Naive B cell (primary cell): Measurements from ENCODE around the gene SFMBT1. TPM values are rescaled to one million over a fixed set of nuclear protein-coding genes. Genes with fewer than 3 reads are reported as not detected.

Source experiments
- ATAC-seq, 2 donors: fragments of 150-1000 bp; cut with Tn5 transposase; 2 replicates each; pipeline ENCODE4 v1.10.0; 2021; ENCODE audit warnings: low read depth in 2 of 2, mild to moderate bottlenecking in 2 of 2, moderate library complexity in 2 of 2
- DNase-seq: peaks from one replicate; pipeline ENCODE4 v3.0.0; 2022
- H3K27ac Mint-ChIP-seq, 6 donors: one replicate each; pipeline ENCODE4 v1.8.0; 2020 to 2022; ENCODE audit warnings: mild to moderate bottlenecking in 6 of 6, mixed read lengths in 6 of 6, moderate library complexity in 5 of 6, inconsistent platforms in 2 of 6
- H3K27me3 Mint-ChIP-seq, 3 donors: one replicate each; pipeline ENCODE4 v1.8.0; 2021 to 2022; ENCODE audit warnings: mixed read lengths in 3 of 3, mild to moderate bottlenecking in 1 of 3
- H3K36me3 Mint-ChIP-seq, 2 donors: one replicate each; pipeline ENCODE4 v1.8.0; 2020 to 2022; ENCODE audit warnings: mixed read lengths in 2 of 2, inconsistent platforms in 1 of 2, mild to moderate bottlenecking in 1 of 2
- H3K4me1 Mint-ChIP-seq, 3 donors: one replicate each; pipeline ENCODE4 v1.8.0; 2020 to 2022; ENCODE audit warnings: mixed read lengths in 3 of 3, inconsistent platforms in 1 of 3, mild to moderate bottlenecking in 1 of 3, moderate library complexity in 1 of 3
- H3K4me3 Mint-ChIP-seq, 8 donors: one replicate each; pipeline ENCODE4 v1.8.0; 2020 to 2022; ENCODE audit warnings: mild to moderate bottlenecking in 8 of 8, mixed read lengths in 8 of 8, moderate library complexity in 8 of 8, inconsistent platforms in 2 of 8
- H3K9me3 Mint-ChIP-seq, 7 donors: one replicate each; pipeline ENCODE4 v1.8.0; 2020 to 2022; ENCODE audit warnings: mixed read lengths in 7 of 7, mild to moderate bottlenecking in 5 of 7, inconsistent platforms in 2 of 7, moderate library complexity in 1 of 7
- polyA plus RNA-seq, 6 donors: library from polyadenylated mRNA; unstranded; fragments of 300-500 nt; fragmentation: Illumina TruSeq; gene quantifications; one replicate each; pipeline ENCODE4 v1.2.3, GENCODE V29; 2021; ENCODE audit warnings: low read depth in 6 of 6

SFMBT1 gene
- polyA plus RNA-seq, 6 donors from 2014 or later, result 2.2 to 22.5 (median 19.6) TPM

GRCh38 chr3:52934630-52935530, 111.0 kb downstream of the SFMBT1 start:
- ATAC-seq, result peak; percentile 83 to 85
- no peaks in the 10 kb centered on the region for H3K27me3 Mint-ChIP-seq
- peak overlapping the region in 1 of 8 donors; percentile 14 for H3K4me3 Mint-ChIP-seq
- peak; percentile 35 for DNase-seq
- peak overlapping the region; percentile 3 to 69 (median 37) for H3K27ac Mint-ChIP-seq
- H3K36me3 Mint-ChIP-seq, result peaks cover 0 to 1% of the 10 kb centered on the region in 2 donors
- H3K9me3 Mint-ChIP-seq, result no peaks in the 10 kb centered on the region
- peaks cover 16 to 25% (median 23%) of the 10 kb centered on the region in 3 donors for H3K4me1 Mint-ChIP-seq

- no peaks in the 10 kb centered on the region for H3K9me3 Mint-ChIP-seq
- H3K27ac Mint-ChIP-seq, result peak overlapping the region in 2 of 6 donors; percentile 27 to 86
- no peaks in the 10 kb centered on the region for H3K27me3 Mint-ChIP-seq
- DNase-seq (no peak), ATAC-seq (peak in 1 of 2 donors; percentile 38)
- H3K4me1 Mint-ChIP-seq, result peaks cover 21 to 31% (median 27%) of the 10 kb centered on the region in 3 donors
- no peak overlapping the region for H3K4me3 Mint-ChIP-seq
- peaks cover 4 to 6% of the 10 kb centered on the region in 2 donors for H3K36me3 Mint-ChIP-seq
Measured at GRCh38 chr3:52931889-52932288, 114.0 kb downstream of the SFMBT1 start.

- Mint-ChIP-seq H3K4me3 (peak overlapping the region in 4 of 8 donors; percentile 32 to 79 (median 59)), H3K36me3 (peaks cover 6 to 7% of the 10 kb centered on the region in 2 donors), H3K9me3 (no peaks in the 10 kb centered on the region), H3K27me3 (no peaks in the 10 kb centered on the region), H3K27ac (peak overlapping the region in 5 of 6 donors; percentile 27 to 89 (median 62)), H3K4me1 (peaks cover 21 to 31% (median 27%) of the 10 kb centered on the region in 3 donors)
- DNase-seq (no peak), ATAC-seq (no peak)
Measured at GRCh38 chr3:52931328-52931727, 114.5 kb downstream of the SFMBT1 start.

- ATAC-seq (peak; percentile 79 to 87), DNase-seq (peak; percentile 35)
- H3K9me3 Mint-ChIP-seq, result no peaks in the 10 kb centered on the region
- H3K36me3 Mint-ChIP-seq, result peaks cover 6 to 7% of the 10 kb centered on the region in 2 donors
- peaks cover 21 to 31% (median 27%) of the 10 kb centered on the region in 3 donors for H3K4me1 Mint-ChIP-seq
- no peaks in the 10 kb centered on the region for H3K27me3 Mint-ChIP-seq
- H3K27ac Mint-ChIP-seq, result peak overlapping the region; percentile 15 to 93 (median 72)
- peak overlapping the region in 7 of 8 donors; percentile 53 to 83 (median 77) for H3K4me3 Mint-ChIP-seq
Measured at GRCh38 chr3:52930748-52931147, 115.1 kb downstream of the SFMBT1 start.

- H3K4me3 Mint-ChIP-seq, result no peak overlapping the region
- peaks cover 16 to 30% of the 10 kb centered on the region in 2 donors for H3K36me3 Mint-ChIP-seq
- ATAC-seq, result no peak
- H3K9me3 Mint-ChIP-seq, result no peaks in the 10 kb centered on the region
- H3K27ac Mint-ChIP-seq, result peak overlapping the region in 1 of 6 donors; percentile 35
- H3K4me1 Mint-ChIP-seq, result peaks cover 17 to 26% (median 20%) of the 10 kb centered on the region in 3 donors
- DNase-seq, result no peak
- H3K27me3 Mint-ChIP-seq, result no peaks in the 10 kb centered on the region
Measured at GRCh38 chr3:52926554-52926953, 119.3 kb downstream of the SFMBT1 start.

GRCh38 chr3:52925405-52926313, 120.2 kb downstream of the SFMBT1 start:
- peaks cover 11 to 17% (median 11%) of the 10 kb centered on the region in 3 donors for H3K4me1 Mint-ChIP-seq
- DNase-seq, result no peak
- no peak overlapping the region for H3K27ac Mint-ChIP-seq
- no peak overlapping the region for H3K4me3 Mint-ChIP-seq
- ATAC-seq, result no peak
- H3K9me3 Mint-ChIP-seq, result no peaks in the 10 kb centered on the region
- H3K27me3 Mint-ChIP-seq, result no peaks in the 10 kb centered on the region
- peaks cover 18 to 30% of the 10 kb centered on the region in 2 donors for H3K36me3 Mint-ChIP-seq

GRCh38 chr3:52923963-52924362, 121.9 kb downstream of the SFMBT1 start:
- Mint-ChIP-seq H3K36me3 (peaks cover 31 to 35% of the 10 kb centered on the region in 2 donors), H3K4me3 (no peak overlapping the region), H3K9me3 (no peaks in the 10 kb centered on the region), H3K27me3 (no peaks in the 10 kb centered on the region), H3K4me1 (peaks cover 0 to 4% (median 3%) of the 10 kb centered on the region in 3 donors), H3K27ac (peak overlapping the region in 2 of 6 donors; percentile 26 to 67)
- DNase-seq (no peak), ATAC-seq (no peak)

GRCh38 chr3:52920841-52921240, 125.0 kb downstream of the SFMBT1 start:
- ATAC-seq, result no peak

GRCh38 chr3:52917044-52917443, 128.8 kb downstream of the SFMBT1 start:
- Mint-ChIP-seq H3K9me3 (no peaks in the 10 kb centered on the region), H3K36me3 (peaks cover 8 to 38% of the 10 kb centered on the region in 2 donors), H3K4me1 (no peaks in the 10 kb centered on the region), H3K27ac (peak overlapping the region in 1 of 6 donors; percentile 83), H3K27me3 (no peaks in the 10 kb centered on the region), H3K4me3 (no peak overlapping the region)
- ATAC-seq, result no peak
- no peak for DNase-seq

More at GRCh38 chr3:52920841-52921240, 125.0 kb downstream of the SFMBT1 start:
- Mint-ChIP-seq H3K4me1 (peaks cover 0 to 4% (median 0%) of the 10 kb centered on the region in 3 donors), H3K36me3 (peaks cover 31% of the 10 kb centered on the region in 2 donors), H3K9me3 (no peaks in the 10 kb centered on the region), H3K27ac (no peak overlapping the region), H3K4me3 (no peak overlapping the region), H3K27me3 (no peaks in the 10 kb centered on the region)
- no peak for DNase-seq

GRCh38 chr3:52915294-52915693, 130.6 kb downstream of the SFMBT1 start:
- Mint-ChIP-seq H3K9me3 (no peaks in the 10 kb centered on the region), H3K27ac (no peak overlapping the region), H3K36me3 (peaks cover 8 to 40% of the 10 kb centered on the region in 2 donors), H3K27me3 (no peaks in the 10 kb centered on the region), H3K4me3 (no peak overlapping the region), H3K4me1 (no peaks in the 10 kb centered on the region)
- DNase-seq (no peak), ATAC-seq (no peak)

- no peaks in the 10 kb centered on the region for H3K4me1 Mint-ChIP-seq
- no peaks in the 10 kb centered on the region for H3K27me3 Mint-ChIP-seq
- H3K27ac Mint-ChIP-seq, result peak overlapping the region in 1 of 6 donors; percentile 15
- H3K36me3 Mint-ChIP-seq, result peaks cover 7 to 24% of the 10 kb centered on the region in 2 donors
- no peak for ATAC-seq
- DNase-seq, result no peak
- no peaks in the 10 kb centered on the region for H3K9me3 Mint-ChIP-seq
- H3K4me3 Mint-ChIP-seq, result no peak overlapping the region
Measured at GRCh38 chr3:52912885-52913731, 132.8 kb downstream of the SFMBT1 start.

- H3K9me3 Mint-ChIP-seq, result no peaks in the 10 kb centered on the region
- DNase-seq (no peak), ATAC-seq (no peak)
- H3K27me3 Mint-ChIP-seq, result no peaks in the 10 kb centered on the region
- H3K36me3 Mint-ChIP-seq, result peaks cover 8 to 42% of the 10 kb centered on the region in 2 donors
- H3K4me3 Mint-ChIP-seq, result no peak overlapping the region
- H3K27ac Mint-ChIP-seq, result peak overlapping the region in 2 of 6 donors; percentile 20 to 25
- no peaks in the 10 kb centered on the region for H3K4me1 Mint-ChIP-seq
Measured at GRCh38 chr3:52910823-52911222, 135.1 kb downstream of the SFMBT1 start.
